ENCODE results near the gene UPF2. TPM values are rescaled to one million over a fixed set of nuclear protein-coding genes. Genes with fewer than 3 reads are reported as not detected.

UPF2 gene
- total and polyA plus RNA-seq, 2 of the 13 experiments (the other 11 are each of a cell fraction or from before 2014, with no cell fraction given): 6.2 to 14.5 TPM

GRCh38 chr10:12042409-12042796 is 206 bp downstream of the UPF2 start (continued):
- TF ChIP-seq SNRNP70 (IDR thresholded peaks at IDR 0.05; ENCODE audit: low read depth, low read length) (no peak), RFXAP (CRISPR knock-in tag; IDR thresholded peaks at IDR 0.05; ENCODE audit: borderline replicate concordance) (no peak; the same call in 1 of the 2 replicates), SOX13 (IDR thresholded peaks at IDR 0.05) (no peak), SOX13 (CRISPR knock-in tag; conservative IDR thresholded peaks at IDR 0.05 in 1 of 2, IDR thresholded peaks at IDR 0.05 in 1 of 2) (no peak), FOXK2 (IDR thresholded peaks at IDR 0.05) (no peak), ZNF550 (CRISPR knock-in tag; IDR thresholded peaks at IDR 0.05; ENCODE audit: borderline replicate concordance) (no peak), MIER2 (CRISPR knock-in tag; IDR thresholded peaks at IDR 0.05) (no peak), ZGPAT (CRISPR knock-in tag; IDR thresholded peaks at IDR 0.05) (no peak), ZNF263 (CRISPR knock-in tag; IDR thresholded peaks at IDR 0.05) (no peak), ZNF768 (CRISPR knock-in tag; IDR thresholded peaks at IDR 0.05) (no peak), ZNF264 (CRISPR knock-in tag; IDR thresholded peaks at IDR 0.05) (no peak), ATF1 (CRISPR knock-in tag; IDR thresholded peaks at IDR 0.05) (no peak), KDM6A (CRISPR knock-in tag; IDR thresholded peaks at IDR 0.05; ENCODE audit: low read depth) (0 out of 2 replicates have a peak, but pooled peaks have one; percentile 24), NR2F6 (IDR thresholded peaks at IDR 0.05) (no peak), NR2F6 (CRISPR knock-in tag; IDR thresholded peaks at IDR 0.05) (no peak), CERS6 (CRISPR knock-in tag; IDR thresholded peaks at IDR 0.05) (no peak), BORCS8-MEF2B (CRISPR knock-in tag; IDR thresholded peaks at IDR 0.05) (no peak), ZNF577 (CRISPR knock-in tag; IDR thresholded peaks at IDR 0.05; ENCODE audit: borderline replicate concordance, low read depth) (no peak), SPEN (CRISPR knock-in tag; IDR thresholded peaks at IDR 0.05; ENCODE audit: low read depth) (no peak), ATF2 (CRISPR knock-in tag; IDR thresholded peaks at IDR 0.05) (no peak), SCMH1 (CRISPR knock-in tag; IDR thresholded peaks at IDR 0.05; ENCODE audit: borderline replicate concordance) (no peak), ZKSCAN5 (CRISPR knock-in tag; IDR thresholded peaks at IDR 0.05) (no peak), AGO1 (IDR thresholded peaks at IDR 0.05; ENCODE audit: low read depth, low read length, poor library complexity, severe bottlenecking) (no peak), STAT5B (CRISPR knock-in tag; IDR thresholded peaks at IDR 0.05) (no peak), HBP1 (CRISPR knock-in tag; IDR thresholded peaks at IDR 0.05; ENCODE audit: low read depth) (0 out of 2 replicates have a peak, but pooled peaks have one; percentile 39)
